Putamen (tissue), 1 donor: ENCODE data around the gene SLC52A3.

Source experiments
- DNase-seq: peaks from one replicate; pipeline ENCODE4 v3.0.0-alpha.2; 2016; ENCODE audit warnings: low spot score

SLC52A3 gene

GRCh38 chr20:766906-767305 is 1.4 kb downstream of the SLC52A3 start:
- DNase-seq, result no peak

DNA sequence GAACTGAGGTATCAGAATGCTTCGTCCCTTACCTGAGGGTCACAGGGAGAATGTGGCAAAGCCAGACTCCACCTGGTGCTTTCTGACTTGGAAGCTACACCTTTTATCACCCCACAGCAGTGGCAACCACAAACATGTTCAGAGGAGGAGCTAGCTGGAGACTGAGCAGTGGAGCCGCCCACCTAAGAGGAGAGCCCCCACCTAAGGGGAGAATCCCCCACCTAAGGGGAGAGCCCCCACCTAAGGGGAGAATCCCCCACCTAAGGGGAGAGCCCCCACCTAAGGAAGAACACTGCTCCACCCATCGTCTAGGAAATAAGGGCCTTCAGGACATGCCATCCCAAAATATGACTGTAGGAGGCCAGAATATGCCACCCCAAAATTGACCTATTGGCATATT is 4.0 kb downstream of the SLC52A3 start:
- no peak for DNase-seq

DNA sequence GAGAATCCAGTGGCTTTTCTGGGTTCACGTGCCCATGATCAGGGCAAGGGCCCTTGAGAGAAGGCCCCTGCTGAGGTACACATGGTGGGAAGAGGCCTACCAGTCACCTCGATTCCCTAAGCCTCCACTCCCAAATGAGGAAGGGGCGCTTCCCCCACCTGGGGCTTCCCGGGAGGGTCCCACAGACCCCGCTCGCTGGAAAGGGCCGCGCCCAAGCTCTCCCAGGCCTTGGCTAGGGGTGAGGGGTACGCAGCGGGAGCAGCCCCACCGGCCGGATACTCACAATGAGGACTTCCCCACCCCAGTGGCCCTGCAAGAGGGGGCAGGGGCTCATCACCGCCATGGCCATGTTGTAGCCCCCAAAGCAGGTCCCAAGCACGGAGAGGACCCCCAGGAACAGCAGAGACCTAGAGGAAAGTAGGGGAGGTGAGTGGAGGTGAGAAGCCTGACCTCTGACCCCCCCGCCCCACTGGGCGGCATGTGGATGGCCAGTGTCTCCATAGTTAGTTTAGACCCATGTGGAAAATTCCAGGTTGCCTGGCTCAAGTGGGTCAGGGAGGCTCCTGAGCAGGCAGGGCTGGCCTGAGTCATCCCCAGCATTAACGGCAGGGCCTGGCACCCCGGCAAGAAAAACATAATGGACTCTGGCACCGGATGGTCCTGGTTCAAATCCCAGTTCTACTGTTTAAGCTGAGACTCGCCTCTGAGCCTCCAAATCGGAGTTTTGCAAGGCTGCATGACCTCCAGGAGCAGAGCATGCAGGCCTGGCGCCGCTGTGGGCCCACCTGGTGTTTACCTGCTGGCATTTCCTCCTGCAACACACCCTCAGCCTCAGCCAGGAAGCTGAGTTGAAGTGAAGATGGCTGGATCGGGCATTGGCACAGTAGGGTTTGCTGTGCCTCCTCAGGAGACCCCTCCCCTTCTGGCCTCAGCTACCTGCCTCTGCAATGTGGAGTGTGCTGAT is 6.6 kb downstream of the SLC52A3 start:
- DNase-seq, result no peak

- DNase-seq, result no peak
Measured at GRCh38 chr20:760751-761417, 7.4 kb downstream of the SLC52A3 start.

DNA sequence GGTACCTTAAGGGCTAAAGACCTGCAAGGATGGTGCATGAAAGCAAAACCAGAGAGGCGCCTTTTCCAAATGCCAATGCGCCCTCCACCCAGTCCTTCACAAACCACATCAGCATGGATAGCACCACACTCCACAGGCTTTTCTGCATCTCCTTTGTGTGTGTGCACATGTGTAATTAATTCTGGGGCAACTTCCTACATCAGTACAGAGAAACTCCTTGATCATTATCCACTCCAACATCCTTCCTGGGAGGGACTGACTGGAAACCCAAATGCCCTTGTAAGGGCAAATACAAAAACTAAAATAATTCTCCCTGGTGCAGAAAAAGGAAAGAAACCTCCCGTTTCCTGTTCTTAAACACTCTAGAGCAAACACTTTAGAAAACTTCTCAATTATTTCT is 10.8 kb downstream of the SLC52A3 start:
- no peak for DNase-seq

GRCh38 chr20:755941-756340 is 12.4 kb downstream of the SLC52A3 start:
- peak; percentile 69 for DNase-seq

DNA sequence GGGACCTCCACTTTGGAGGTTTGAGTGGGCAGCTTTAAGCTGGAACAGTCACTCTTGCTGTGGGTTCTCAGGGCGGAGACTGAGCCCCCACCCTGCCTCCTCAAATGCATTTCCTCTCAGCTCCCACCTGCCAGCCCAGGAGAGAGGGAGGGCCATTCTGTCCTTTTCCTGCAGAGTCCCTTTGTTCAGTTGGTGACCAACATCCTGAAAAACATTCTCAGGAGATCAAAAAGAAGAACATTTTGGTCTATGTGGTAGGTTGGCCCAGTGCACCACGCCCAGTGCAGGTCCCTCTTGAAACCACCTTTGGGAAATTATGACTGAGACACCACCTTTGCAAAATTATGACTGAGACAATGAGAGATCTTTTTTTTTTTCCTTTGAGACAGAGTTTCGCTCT is 13.4 kb downstream of the SLC52A3 start:
- no peak for DNase-seq

- DNase-seq, result no peak
Measured at GRCh38 chr20:753897-754635, 14.2 kb downstream of the SLC52A3 start.

GRCh38 chr20:753136-753535 is 15.2 kb downstream of the SLC52A3 start:
- DNase-seq, result no peak

DNA sequence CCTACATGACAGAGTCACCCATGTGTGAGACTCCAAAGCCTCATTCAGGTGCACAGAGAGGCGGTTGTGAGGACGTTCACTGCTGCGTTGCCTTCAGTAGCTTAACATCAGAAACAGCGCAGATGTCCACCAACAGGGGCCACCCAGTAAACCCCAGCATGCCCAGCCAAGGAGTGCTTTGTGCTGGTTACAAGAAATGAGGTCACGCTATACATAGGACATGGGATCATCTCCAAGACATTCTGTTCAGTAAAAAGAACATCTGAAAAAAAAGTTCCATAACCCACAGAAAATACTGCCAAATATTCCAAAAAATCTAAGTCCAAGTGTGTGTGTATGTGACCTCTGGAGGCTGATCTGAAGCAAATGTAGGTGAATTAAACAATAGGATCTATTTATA is 16.0 kb downstream of the SLC52A3 start:
- DNase-seq, result no peak

DNA sequence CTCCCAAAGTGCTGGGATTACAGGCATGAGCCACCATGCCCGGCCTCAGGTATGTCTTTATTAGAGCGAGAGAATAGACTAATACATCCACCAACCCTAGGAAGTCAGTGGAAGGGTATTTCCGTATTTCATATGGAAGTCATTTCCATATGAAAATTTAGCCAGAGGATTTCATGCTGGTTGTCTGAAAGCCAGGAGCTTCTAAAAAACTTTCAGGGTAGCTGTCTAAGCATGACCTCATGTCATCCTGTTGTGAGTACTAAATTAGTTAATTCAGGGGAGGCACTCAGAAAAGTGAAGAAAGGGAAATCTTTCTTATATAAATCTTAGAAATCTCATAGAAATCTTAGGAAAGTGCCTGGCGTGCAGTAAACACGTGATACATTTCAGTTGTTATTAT is 16.5 kb downstream of the SLC52A3 start:
- DNase-seq, result no peak

- no peak for DNase-seq
Measured at GRCh38 chr20:750801-751200, 17.5 kb downstream of the SLC52A3 start.

- DNase-seq, result no peak
Measured at GRCh38 chr20:745683-746301, 22.5 kb downstream of the SLC52A3 start.

DNA sequence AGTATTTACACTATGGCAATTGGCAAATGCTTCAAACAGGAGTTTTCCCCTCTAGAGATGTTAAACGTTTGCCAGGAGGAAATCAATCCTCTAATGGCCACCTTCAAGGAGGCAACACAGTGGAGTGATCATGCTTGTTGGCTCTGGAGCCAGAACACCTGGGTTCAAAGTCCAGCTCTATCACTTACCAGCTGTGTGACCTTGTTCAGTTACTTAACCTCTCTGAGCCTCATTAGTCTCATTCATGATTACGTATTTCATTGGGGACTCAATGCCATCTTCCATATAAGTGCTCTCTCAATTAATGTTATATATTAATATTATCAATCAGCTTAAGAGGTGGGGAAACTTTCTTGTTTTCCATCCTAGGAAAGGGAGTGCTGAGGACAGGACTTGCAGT is 26.1 kb downstream of the SLC52A3 start:
- DNase-seq, result no peak

- no peak for DNase-seq
Measured at GRCh38 chr20:741620-742019, 26.7 kb downstream of the SLC52A3 start.

- DNase-seq, result no peak
Measured at GRCh38 chr20:740162-740561, 28.1 kb downstream of the SLC52A3 start.

GRCh38 chr20:739736-740135 is 28.6 kb downstream of the SLC52A3 start:
- no peak for DNase-seq

DNA sequence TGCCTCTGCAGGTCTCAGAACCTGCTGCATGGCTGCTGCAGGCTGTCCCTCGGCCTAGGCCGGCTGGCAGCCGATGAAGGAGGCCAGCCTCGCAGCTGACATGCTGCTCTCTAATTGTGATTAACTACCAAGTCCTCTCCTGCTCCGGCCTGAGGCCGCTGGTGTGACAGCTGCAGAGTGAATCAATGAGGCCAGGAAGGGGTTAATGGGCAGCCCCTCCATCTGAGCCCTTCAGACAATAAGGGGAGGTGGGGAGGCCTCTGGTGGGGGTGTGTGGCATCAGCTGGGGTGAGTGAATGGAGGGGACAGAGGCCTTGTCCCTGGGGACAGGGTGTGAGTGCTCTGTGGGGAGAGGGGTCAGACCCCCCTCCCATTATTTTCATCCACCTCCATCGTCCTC is 34.4 kb downstream of the SLC52A3 start:
- DNase-seq, result no peak

GRCh38 chr20:732727-733126 is 35.6 kb downstream of the SLC52A3 start:
- no peak for DNase-seq

DNA sequence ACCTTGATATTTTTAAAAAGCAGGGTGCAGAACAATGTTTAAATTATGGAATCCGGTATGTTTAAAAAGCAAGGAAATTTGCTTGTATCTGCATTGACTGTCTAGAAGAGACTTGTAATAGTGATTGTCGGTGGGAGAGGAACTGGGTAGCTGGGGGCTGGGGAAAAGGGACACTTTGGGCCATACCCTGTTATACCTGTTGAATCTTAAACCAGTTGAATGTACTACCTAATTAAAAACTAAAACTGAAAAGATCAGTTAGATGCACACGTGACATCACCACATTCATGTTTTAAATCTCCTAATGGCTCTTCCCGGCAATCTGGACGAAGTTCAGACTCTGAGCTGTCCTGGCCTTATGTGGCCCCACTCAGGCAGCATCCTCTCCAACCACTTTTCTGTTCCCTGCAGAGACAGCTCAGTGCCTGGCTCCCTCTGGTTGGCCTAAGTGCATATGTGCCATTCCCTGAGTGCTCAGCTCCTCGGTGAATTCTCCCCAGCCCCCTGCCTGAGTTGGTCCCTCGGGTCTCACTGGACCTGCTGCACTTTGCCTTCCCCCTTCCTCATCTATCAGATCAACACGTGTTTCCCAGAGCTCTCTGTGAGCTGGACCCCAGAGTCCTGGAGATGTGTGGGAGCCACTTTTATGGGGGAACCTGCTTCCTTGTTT is 36.3 kb downstream of the SLC52A3 start:
- no peak for DNase-seq

DNA sequence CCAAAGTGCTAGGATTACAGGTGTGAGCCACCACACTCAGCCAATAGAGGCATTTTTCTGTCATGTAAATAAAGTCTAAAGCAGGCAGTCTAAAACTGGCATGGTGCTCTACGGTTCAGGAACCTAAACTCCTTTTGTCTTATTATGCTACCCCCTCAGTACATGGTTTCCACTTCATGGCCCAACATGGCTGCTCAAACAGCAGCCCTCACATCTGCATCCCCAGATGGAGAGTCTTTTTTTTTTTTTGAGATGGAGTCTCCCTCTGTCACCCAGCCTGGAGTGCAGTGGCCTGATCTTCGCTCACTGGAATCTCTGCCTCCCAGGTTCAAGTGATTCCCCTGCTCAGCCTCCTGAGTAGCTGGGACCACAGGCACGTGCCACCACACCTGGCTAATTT is 38.3 kb downstream of the SLC52A3 start:
- no peak for DNase-seq
